CD4-positive, alpha-beta T cell (primary cell): ENCODE data around the gene ABHD4. TPM values are rescaled to one million over a fixed set of nuclear protein-coding genes. Genes with fewer than 3 reads are reported as not detected.

ENCODE experiments used
- ATAC-seq: fragments of 200-7000 bp; cut with Tn5 transposase; one replicate; pipeline ENCODE4 v1.10.0; 2022; ENCODE audit warnings: mild to moderate bottlenecking; ENCODE audit not compliant: poor library complexity
- CTCF ChIA-PET: fragments of 350-600 bp; sonication (Branson Sonifier 250); formaldehyde crosslinking; loops from one replicate; lab custom pipeline; 2021; ENCODE audit warnings: antibody characterized with exemption, inconsistent platforms; lab: Charles Lee
- POLR2A ChIA-PET: fragments of 350-600 bp; sonication (Branson Sonifier 250); formaldehyde crosslinking; loops from one replicate; lab custom pipeline; 2021; ENCODE audit warnings: antibody characterized with exemption, inconsistent platforms; lab: Charles Lee
- DNase-seq, 14 experiments: peaks; one replicate each; pipeline ENCODE4 v3.0.0-alpha.2; 2013 to 2020; ENCODE audit warnings: mixed read lengths in 2 of 14
- H3K27ac ChIP-seq, 2 donors: one replicate each; pipeline versions ENCODE4 v1.5.1 to v1.7.0; 2013; ENCODE audit warnings: low read length in 2 of 2, low read depth in 1 of 2, mild to moderate bottlenecking in 1 of 2
- H3K27me3 ChIP-seq, 2 experiments: 1 replicate in 1 of 2; 2 replicates in 1 of 2; pipeline versions ENCODE4 v1.6.1 to v1.7.0; 2013; ENCODE audit warnings: low read length in 2 of 2, control low read depth in 1 of 2, mild to moderate bottlenecking in 1 of 2, moderate library complexity in 1 of 2; ENCODE audit not compliant: insufficient read depth in 2 of 2, control insufficient read depth in 1 of 2
- H3K36me3 ChIP-seq: one replicate; pipeline ENCODE4 v1.6.1; 2013; ENCODE audit warnings: low read length, control low read depth; ENCODE audit not compliant: insufficient read depth
- H3K4me1 ChIP-seq: one replicate; pipeline ENCODE4 v1.6.1; 2013; ENCODE audit warnings: low read length, control low read depth; ENCODE audit not compliant: insufficient read depth
- H3K4me3 ChIP-seq: one replicate; pipeline ENCODE4 v1.5.1; 2013; ENCODE audit warnings: mild to moderate bottlenecking, low read length, moderate library complexity
- H3K9me3 ChIP-seq, 2 experiments: 1 replicate in 1 of 2; 2 replicates in 1 of 2; pipeline versions ENCODE4 v1.6.1 to v1.7.0; 2013; ENCODE audit warnings: low read length in 2 of 2, mild to moderate bottlenecking in 2 of 2, control low read depth in 1 of 2, moderate library complexity in 1 of 2; ENCODE audit not compliant: control insufficient read depth in 1 of 2, insufficient read depth in 1 of 2
- H3K27ac Mint-ChIP-seq: one replicate; pipeline ENCODE4 v1.8.0; 2020; ENCODE audit warnings: mixed read lengths
- H3K27me3 Mint-ChIP-seq: one replicate; pipeline ENCODE4 v1.8.0; 2021; ENCODE audit warnings: mixed read lengths
- H3K36me3 Mint-ChIP-seq: one replicate; pipeline ENCODE4 v1.8.0; 2021; ENCODE audit warnings: low read depth, mixed read lengths
- H3K4me1 Mint-ChIP-seq: one replicate; pipeline ENCODE4 v1.8.0; 2021; ENCODE audit warnings: low read depth, mixed read lengths
- H3K4me3 Mint-ChIP-seq: one replicate; pipeline ENCODE4 v1.8.0; 2020; ENCODE audit warnings: mild to moderate bottlenecking, mixed read lengths
- H3K9me3 Mint-ChIP-seq: one replicate; pipeline ENCODE4 v1.8.0; 2020; ENCODE audit warnings: mixed read lengths
- intact Hi-C, 2 experiments: fragments of 100-400 bp; cut with DNase I in 1 of 2; cut with micrococcal nuclease in 1 of 2; formaldehyde crosslinking; loops; one replicate each; pipeline versions ENCODE4 v1.15.1 to v1.9.0; 2023 to 2025; cut with DNase I, micrococcal nuclease
- total RNA-seq, 174 experiments: library from RNA in 2 of 174; stranded (reverse) in 2 of 174; gene quantifications; one replicate each; pipeline ENCODE4 v1.2.3 and lab custom pipeline; 2021 to 2026
- TF ChIP-seq, protein P1 (sequence below): fragments of 200-600 bp; IDR thresholded peaks from one replicate; pipeline ENCODE4 v1.8.0; 2022; ENCODE audit warnings: antibody characterized with exemption, mild to moderate bottlenecking

Gene ABHD4
- total RNA-seq, 2 experiments from 2014 or later: 7.1 to 8.9 TPM

GRCh38 chr14:22650960-22651521 lies 52.9 kb downstream of the ABHD4 start:
- intact Hi-C loops: loop anchor here (5.0 to 10.0 kb wide), 3 partner anchors 64 to 526 kb away; partner anchors contain the start of gene DAD1 (in 1 of the 2)
- H3K27ac ChIP-seq: no peak overlapping the region
- no peak overlapping the region for H3K4me3 Mint-ChIP-seq
- TF ChIP-seq, protein P1, sequence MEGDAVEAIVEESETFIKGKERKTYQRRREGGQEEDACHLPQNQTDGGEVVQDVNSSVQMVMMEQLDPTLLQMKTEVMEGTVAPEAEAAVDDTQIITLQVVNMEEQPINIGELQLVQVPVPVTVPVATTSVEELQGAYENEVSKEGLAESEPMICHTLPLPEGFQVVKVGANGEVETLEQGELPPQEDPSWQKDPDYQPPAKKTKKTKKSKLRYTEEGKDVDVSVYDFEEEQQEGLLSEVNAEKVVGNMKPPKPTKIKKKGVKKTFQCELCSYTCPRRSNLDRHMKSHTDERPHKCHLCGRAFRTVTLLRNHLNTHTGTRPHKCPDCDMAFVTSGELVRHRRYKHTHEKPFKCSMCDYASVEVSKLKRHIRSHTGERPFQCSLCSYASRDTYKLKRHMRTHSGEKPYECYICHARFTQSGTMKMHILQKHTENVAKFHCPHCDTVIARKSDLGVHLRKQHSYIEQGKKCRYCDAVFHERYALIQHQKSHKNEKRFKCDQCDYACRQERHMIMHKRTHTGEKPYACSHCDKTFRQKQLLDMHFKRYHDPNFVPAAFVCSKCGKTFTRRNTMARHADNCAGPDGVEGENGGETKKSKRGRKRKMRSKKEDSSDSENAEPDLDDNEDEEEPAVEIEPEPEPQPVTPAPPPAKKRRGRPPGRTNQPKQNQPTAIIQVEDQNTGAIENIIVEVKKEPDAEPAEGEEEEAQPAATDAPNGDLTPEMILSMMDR: no peak
- DNase-seq: no peak
- ChIA-PET POLR2A (interaction anchor here (0.6 to 1.5 kb wide), 2 partner anchors 81 to 1040 kb away, joined by 3 read pairs; no protein-coding TSS in a partner anchor), CTCF (interaction anchor here (1.6 kb wide), 1 partner anchor 81 kb away, joined by 8 read pairs; no protein-coding TSS in a partner anchor)
- no peak overlapping the region for H3K4me3 ChIP-seq
- no peaks in the 10 kb centered on the region for H3K9me3 ChIP-seq
- H3K9me3 Mint-ChIP-seq: no peaks in the 10 kb centered on the region
- no peaks in the 10 kb centered on the region for H3K36me3 Mint-ChIP-seq
- no peaks in the 10 kb centered on the region for H3K4me1 Mint-ChIP-seq
- no peak overlapping the region for H3K27ac Mint-ChIP-seq
- no peaks in the 10 kb centered on the region for H3K27me3 ChIP-seq
- ATAC-seq: no peak
- no peaks in the 10 kb centered on the region for H3K4me1 ChIP-seq
- no peaks in the 10 kb centered on the region for H3K27me3 Mint-ChIP-seq
- no peaks in the 10 kb centered on the region for H3K36me3 ChIP-seq

- no peak overlapping the region for H3K4me3 Mint-ChIP-seq
- H3K4me1 Mint-ChIP-seq: no peaks in the 10 kb centered on the region
- no peaks in the 10 kb centered on the region for H3K27me3 Mint-ChIP-seq
- Histone ChIP-seq H3K4me3 (no peak overlapping the region), H3K27me3 (no peaks in the 10 kb centered on the region), H3K9me3 (no peaks in the 10 kb centered on the region), H3K4me1 (no peaks in the 10 kb centered on the region), H3K36me3 (no peaks in the 10 kb centered on the region), H3K27ac (no peak overlapping the region)
- ChIA-PET CTCF (interaction anchor here (1.6 to 2.6 kb wide), 3 partner anchors 53 to 81 kb away, joined by 7 to 12 read pairs (median 8); partner anchors contain the start of genes ABHD4 and DAD1), POLR2A (interaction anchor here (1.5 kb wide), 1 partner anchor 81 kb away, joined by 3 read pairs; no protein-coding TSS in a partner anchor)
- no peaks in the 10 kb centered on the region for H3K9me3 Mint-ChIP-seq
- DNase-seq (no peak), ATAC-seq (no peak)
- H3K36me3 Mint-ChIP-seq: no peaks in the 10 kb centered on the region
- intact Hi-C loops: loop anchor here (5.0 to 10.0 kb wide), 3 partner anchors 64 to 527 kb away; partner anchors contain the start of gene DAD1 (in 1 of the 2)
- H3K27ac Mint-ChIP-seq: no peak overlapping the region
- TF ChIP-seq, protein P1: no peak
These were observed 53.5 kb downstream of the ABHD4 start for GRCh38 chr14:22651586-22651985.

DNA sequence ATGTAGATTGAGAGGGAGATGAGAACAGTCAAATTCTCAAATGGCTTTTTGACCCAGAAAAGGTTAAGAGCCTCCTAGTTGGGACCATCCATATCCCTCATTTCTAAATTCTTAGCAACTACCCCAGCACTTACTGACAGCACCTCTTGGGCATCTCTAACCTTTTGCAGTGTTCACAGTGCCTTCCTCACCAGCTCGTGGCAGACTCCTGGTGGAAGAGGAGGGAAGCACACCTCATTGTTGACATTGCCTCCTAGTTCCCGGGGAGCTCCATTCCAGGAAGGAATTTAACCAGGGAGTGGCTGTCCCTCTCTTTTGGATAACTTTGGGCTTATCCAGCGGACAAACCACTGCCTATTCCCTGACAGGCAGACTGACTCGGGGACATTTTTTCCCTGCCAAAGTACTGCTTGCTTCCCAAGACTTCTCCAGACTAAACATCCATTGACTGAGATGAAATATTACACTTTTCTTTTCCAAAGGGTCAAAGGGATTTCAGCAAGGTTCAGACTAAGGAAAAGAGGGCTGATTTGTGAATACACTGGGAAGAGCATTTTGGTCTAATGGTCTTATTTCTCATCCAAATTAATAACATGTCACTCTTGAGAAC lies 55.0 kb downstream of the ABHD4 start:
- DNase-seq (peak; percentile 20 to 75 (median 37)), ATAC-seq (peak; percentile 90)
- Mint-ChIP-seq H3K4me3 (no peak overlapping the region), H3K9me3 (no peaks in the 10 kb centered on the region), H3K27ac (no peak overlapping the region), H3K27me3 (no peaks in the 10 kb centered on the region), H3K4me1 (no peaks in the 10 kb centered on the region), H3K36me3 (no peaks in the 10 kb centered on the region)
- POLR2A ChIA-PET: interaction anchor here (0.5 to 2.5 kb wide), 6 partner anchors 55 to 96 kb away, joined by 4 to 17 read pairs (median 6); partner anchors contain the start of genes ABHD4 and DAD1
- Histone ChIP-seq H3K27ac (no peak overlapping the region), H3K4me1 (no peaks in the 10 kb centered on the region), H3K4me3 (no peak overlapping the region), H3K36me3 (no peaks in the 10 kb centered on the region), H3K27me3 (no peaks in the 10 kb centered on the region), H3K9me3 (no peaks in the 10 kb centered on the region)
- TF ChIP-seq, protein P1: peak; percentile 69
- intact Hi-C loops: loop anchor here (1.0 to 10.0 kb wide), 5 partner anchors 66 to 528 kb away; partner anchors contain the start of gene DAD1 (in 1 of the 2)
- CTCF ChIA-PET: interaction anchor here (0.7 to 3.1 kb wide), 10 partner anchors 52 to 812 kb away, joined by 3 to 47 read pairs (median 5); partner anchors contain the start of genes ABHD4 and DAD1
